GM18505 (cell line): ENCODE data around the gene ATP11C.
"Not testable (repeated sequence)": the region's sequence is repeated elsewhere in the genome, so short reads cannot be mapped to it uniquely, and the experiment has no call there.

ENCODE experiments used
- ATAC-seq: cut with Tn5 transposase; IDR thresholded peaks from one replicate; pipeline ENCODE4 v1.9.1; 2021; ENCODE audit not compliant: unreplicated experiment
- POLR2A ChIP-seq: IDR thresholded peaks from 4 replicates; pipeline ENCODE4 v1.6.1; 2011; ENCODE audit warnings: borderline replicate concordance; ENCODE audit not compliant: insufficient read depth, insufficient read length; ENCODE audit errors: extremely low read depth

ATP11C gene

GRCh38 chrX:139936259-139936658, 3.4 kb upstream of the ATP11C start:
- no peak for TF ChIP-seq POLR2A
- ATAC-seq, result no peak

- TF ChIP-seq POLR2A, result no peak
- no peak for ATAC-seq
Measured at GRCh38 chrX:139933904-139934303, 1.1 kb upstream of the ATP11C start.

GRCh38 chrX:139932073-139932900, 566 bp downstream of the ATP11C start:
- ATAC-seq, result peak; percentile 34
- no peak for TF ChIP-seq POLR2A

- no peak for ATAC-seq
- TF ChIP-seq POLR2A, result no peak
Measured at GRCh38 chrX:139931646-139932072, 1.2 kb downstream of the ATP11C start.

- ATAC-seq, result no peak
- TF ChIP-seq POLR2A, result no peak
Measured at GRCh38 chrX:139930916-139931645, 1.8 kb downstream of the ATP11C start.

- no peak for ATAC-seq
- TF ChIP-seq POLR2A, result no peak
Measured at GRCh38 chrX:139930401-139930800, 2.5 kb downstream of the ATP11C start.

GRCh38 chrX:139929876-139930275, 3.0 kb downstream of the ATP11C start:
- ATAC-seq, result no peak
- no peak for TF ChIP-seq POLR2A

GRCh38 chrX:139924696-139925095, 8.2 kb downstream of the ATP11C start:
- ATAC-seq, result no peak
- TF ChIP-seq POLR2A, result no peak

- TF ChIP-seq POLR2A, result no peak
- ATAC-seq, result no peak
Measured at GRCh38 chrX:139924069-139924695, 8.7 kb downstream of the ATP11C start.

GRCh38 chrX:139921142-139921541, 11.7 kb downstream of the ATP11C start:
- ATAC-seq, result not testable (repeated sequence)

- no peak for TF ChIP-seq POLR2A
Measured at GRCh38 chrX:139920316-139920715, 12.5 kb downstream of the ATP11C start.

GRCh38 chrX:139914421-139914820, 18.4 kb downstream of the ATP11C start:
- TF ChIP-seq POLR2A, result no peak
- no peak for ATAC-seq

More at GRCh38 chrX:139920316-139920715, 12.5 kb downstream of the ATP11C start:
- no peak for ATAC-seq

- no peak for TF ChIP-seq POLR2A
- ATAC-seq, result no peak
Measured at GRCh38 chrX:139909712-139910111, 23.1 kb downstream of the ATP11C start.
